HG02840 (cell line): ENCODE measurements around the gene DPM2.
A peak's percentile ranks its signal among the peaks of the same experiment; 100 is the strongest.

Experiments
- ATAC-seq: cut with Tn5 transposase; IDR thresholded peaks from one replicate; pipeline ENCODE4 v1.9.1; 2021; ENCODE audit warnings: mild to moderate bottlenecking, moderate library complexity, moderate number of reproducible peaks; ENCODE audit not compliant: unreplicated experiment, low FRiP score

Gene DPM2

GRCh38 chr9:127940593-127940992 is 2.9 kb upstream of the DPM2 start:
- ATAC-seq = no peak

GRCh38 chr9:127938298-127938690 is 640 bp upstream of the DPM2 start:
- ATAC-seq = no peak

- ATAC-seq = no peak
Measured at GRCh38 chr9:127937056-127937387, 632 bp downstream of the DPM2 start.

GRCh38 chr9:127936347-127936852 is 1.3 kb downstream of the DPM2 start:
- no peak for ATAC-seq

- ATAC-seq = no peak
Measured at GRCh38 chr9:127935765-127936221, 1.9 kb downstream of the DPM2 start.

- no peak for ATAC-seq
Measured at GRCh38 chr9:127934986-127935385, 2.7 kb downstream of the DPM2 start.

DNA sequence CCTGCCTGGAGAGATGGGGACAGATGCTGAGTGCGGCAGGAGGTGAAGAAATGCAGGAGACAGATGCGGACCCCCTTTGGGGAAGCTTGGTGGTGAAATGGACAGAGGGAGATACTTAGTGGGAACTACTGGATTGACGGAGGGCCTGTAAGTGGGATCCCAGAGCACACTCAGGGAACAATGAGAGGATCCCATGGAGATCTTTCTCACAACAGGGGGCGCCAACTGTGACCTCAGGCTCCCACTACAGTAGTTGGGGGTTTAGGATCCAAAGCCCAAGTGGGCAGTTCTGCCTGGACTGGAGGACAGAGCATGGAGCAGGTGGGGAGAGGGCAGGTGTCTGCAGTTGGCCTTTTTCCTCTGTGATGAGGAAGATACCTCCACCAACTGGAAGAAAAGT is 3.4 kb downstream of the DPM2 start:
- no peak for ATAC-seq

DNA sequence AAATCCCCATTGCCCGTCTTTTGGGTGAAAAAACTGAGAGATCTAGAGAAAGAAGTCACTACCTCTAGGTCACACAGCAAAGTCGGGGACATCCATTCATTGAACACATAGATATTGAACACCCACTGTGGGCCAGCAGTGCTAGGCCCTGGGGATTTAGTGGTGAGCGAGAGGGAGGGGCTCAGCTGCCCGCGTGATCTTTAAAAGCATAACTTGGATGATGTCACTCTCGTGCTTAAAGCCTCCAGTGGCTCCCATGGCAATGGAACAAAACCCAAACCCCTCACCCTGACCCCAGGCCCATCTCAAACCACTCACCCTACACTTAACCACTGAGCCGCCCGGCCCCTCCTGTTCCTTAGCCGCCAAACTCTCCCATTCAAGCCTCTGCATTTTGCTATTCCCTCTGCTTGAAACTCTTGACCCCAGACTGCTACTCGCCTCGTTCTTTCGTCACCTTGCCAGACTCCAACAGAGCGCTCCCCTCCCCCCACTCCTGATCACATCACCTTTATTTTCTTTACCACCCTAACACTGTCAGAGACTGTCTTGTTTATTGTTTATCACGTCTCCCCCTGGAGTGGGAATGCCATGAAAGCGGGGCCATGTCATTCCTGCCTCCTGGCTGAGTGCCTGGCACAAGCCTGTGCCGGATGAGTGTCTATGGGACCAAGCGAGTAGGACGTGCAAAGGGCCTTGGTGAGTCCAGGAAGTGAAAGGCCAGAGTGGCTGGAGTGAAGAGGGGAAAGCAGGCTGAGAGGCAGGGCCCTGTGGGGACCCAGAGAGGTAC is 6.4 kb downstream of the DPM2 start:
- no peak for ATAC-seq

DNA sequence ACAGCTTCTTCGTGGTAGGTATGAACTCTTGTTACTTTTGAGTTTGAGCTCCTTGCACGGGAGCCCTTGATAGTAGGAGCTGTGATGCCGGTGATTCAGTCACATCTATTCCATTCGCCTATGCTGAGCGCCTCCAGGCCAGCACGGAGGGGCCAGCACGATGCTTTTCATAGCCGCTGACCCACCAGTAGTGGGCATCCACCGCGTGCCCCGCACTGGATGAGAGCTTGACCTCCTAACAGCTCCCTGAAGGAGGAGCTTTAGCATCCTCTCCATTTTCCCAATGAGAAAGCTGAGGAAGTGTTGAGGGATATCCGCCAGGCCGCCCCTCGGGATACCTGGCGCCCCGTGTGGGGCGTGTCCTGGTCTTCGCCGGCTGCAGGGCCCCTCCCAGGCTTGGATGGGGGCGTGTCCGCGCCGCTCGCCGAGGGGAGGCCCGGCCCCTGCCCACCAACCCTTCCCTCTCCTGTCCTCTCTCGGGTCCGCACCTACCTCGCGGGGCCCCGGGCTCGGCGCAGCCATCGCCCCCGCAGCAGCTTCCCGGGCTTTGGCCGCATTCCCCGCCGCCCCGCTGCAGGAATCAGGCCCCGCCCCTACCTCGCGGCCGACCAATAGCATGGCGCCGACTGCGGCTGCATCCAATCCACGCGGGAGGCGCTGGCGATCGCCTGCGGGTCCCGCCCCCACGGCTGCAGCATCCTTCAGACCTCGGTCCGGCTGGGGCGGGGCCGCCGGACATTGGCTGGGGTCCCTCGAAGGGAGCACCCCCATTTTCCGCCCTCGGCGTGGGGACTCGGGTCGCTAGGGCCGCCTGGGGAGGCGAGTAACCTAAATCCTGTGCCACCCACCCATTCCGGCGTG is 7.2 kb downstream of the DPM2 start, which contains the start of gene PIP5KL1:
PIP5KL1 (minus strand) TSS at position 547 of the 861 bp plus-strand sequence; CDS start at position 522, 25 bp downstream.
- ATAC-seq = peak; percentile 72

- no peak for ATAC-seq
Measured at GRCh38 chr9:127929625-127929979, 8.1 kb downstream of the DPM2 start.

DNA sequence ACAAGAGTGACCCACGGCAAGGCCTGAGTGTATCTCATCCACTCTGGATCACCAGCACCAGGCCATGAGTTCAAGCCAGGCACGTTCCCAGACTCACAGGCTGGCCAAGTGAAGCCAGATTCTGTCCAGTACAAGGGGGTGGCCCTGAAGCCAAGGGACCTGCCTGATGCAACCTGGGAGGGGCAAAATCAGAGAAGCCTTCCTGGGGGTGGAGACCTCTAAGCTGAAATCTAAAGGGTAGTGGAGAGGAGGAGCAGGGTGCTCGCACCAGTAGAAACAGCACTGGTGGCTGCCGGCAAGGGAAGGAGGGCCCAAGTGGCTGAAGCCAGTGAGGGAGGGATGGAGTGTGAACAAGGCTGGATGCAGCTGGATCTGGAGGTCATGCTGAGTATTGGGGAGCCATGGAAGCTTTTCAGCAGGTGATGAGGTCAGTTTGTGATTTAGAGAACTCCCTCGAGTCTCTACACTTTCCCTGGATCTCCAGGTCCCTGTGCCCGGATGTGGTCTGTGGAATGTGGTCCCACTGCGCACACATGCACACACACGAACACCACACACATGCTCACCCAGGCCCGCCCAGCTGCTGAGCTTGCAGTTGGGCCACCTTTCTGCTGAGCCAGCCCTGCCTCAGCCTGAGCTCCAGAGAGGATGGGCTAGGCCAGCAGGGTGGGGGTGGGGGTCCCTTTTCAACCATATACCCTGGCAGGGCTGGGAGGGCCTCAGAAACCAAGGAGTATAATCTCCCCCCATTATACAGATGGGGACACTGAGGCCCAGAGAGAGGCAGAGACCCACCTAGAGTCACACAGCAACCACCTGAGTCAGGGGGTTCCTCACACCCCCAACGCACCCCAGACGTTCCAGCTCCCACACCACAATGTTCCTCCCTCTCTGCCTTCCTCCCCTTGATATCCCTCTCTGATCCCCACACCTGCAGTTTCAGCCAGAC is 8.7 kb downstream of the DPM2 start:
- ATAC-seq = no peak

- ATAC-seq = no peak
Measured at GRCh38 chr9:127927988-127928675, 9.5 kb downstream of the DPM2 start.

DNA sequence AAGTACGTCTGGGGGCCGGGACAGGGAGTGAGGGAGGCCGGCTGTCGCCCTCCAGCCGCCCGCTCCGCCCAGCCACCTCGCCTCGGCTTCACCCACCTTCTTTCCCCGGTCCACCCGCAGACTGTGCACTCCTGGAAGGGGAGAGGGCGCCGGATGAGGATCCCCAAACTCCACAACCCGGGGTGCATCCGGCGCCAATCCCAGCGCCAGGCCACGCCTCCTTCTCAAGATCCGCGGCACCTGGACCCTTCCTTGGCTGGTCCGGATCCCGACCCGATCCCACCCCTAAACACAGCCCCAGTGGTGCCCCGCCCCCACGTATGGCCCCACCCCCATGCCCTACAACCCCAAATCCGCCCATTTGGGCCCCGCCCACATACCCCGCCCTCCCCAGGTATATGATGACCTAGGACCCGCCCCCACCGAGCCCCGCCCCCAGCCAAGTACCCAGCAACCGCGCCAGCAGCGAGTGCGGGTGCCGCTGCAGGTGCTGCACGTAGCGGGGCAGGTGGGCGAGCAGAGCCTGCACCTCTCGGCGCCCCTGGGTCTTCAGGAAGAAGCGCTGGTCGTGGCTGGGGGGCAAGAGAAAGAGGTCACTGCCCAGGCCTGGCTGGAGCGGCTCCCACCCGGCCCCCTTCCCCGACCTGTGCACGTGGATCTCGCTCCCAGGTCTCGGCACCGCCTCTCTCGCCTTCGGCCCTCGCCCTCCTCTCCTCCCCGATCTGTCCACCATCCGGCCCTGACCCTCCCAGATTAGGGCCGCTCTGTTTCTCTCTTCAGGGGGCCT is 10.3 kb downstream of the DPM2 start:
- ATAC-seq = no peak

- ATAC-seq = no peak
Measured at GRCh38 chr9:127926906-127927200, 10.8 kb downstream of the DPM2 start.

- ATAC-seq = no peak
Measured at GRCh38 chr9:127925959-127926905, 11.4 kb downstream of the DPM2 start.

DNA sequence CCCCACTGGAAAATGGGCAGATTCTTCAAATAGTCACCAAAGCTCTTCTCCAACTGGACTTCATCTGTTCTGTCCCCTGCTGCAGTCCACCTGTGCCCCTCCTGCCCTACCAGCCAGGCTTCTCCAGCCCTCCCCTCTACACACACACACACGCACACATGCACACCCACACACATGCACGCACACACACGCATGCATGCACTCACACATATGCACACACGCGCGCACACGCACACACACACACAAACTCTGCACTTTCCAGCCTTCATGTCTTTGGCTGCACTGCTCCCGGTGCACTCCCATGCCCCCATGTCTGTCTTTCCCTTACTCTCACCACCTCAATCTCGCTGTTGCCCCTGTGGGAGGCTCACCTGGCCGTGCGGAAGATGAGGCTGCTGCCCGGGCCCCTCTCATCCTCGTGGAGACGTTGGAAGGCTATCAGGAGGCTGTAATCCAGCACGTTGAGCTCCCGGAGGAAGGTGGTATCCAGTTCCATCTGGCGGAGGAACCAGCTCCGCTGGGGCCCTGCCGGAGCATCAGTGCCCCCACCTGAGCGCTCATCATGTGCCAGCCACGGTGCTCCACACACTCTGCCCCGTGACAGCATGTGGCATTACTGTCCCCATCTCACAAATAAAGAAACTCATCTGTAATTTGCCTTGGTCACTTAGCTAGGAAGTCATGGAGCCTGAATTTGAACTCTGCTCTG is 12.8 kb downstream of the DPM2 start:
- no peak for ATAC-seq

- ATAC-seq = no peak
Measured at GRCh38 chr9:127923771-127924170, 13.9 kb downstream of the DPM2 start.

- no peak for ATAC-seq
Measured at GRCh38 chr9:127923046-127923445, 14.6 kb downstream of the DPM2 start.
